ENCODE results near the gene DAZAP2.
A peak's percentile ranks its signal among the peaks of the same experiment; 100 is the strongest.

The DAZAP2 gene, protein sequence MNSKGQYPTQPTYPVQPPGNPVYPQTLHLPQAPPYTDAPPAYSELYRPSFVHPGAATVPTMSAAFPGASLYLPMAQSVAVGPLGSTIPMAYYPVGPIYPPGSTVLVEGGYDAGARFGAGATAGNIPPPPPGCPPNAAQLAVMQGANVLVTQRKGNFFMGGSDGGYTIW

GRCh38 chr12:51238510-51239334, at the start of gene DAZAP2:
Gene DAZAP2 (plus strand): TSS chr12:51238826. CDS start chr12:51238908, 82 bp downstream.
- peak; percentile 98 for DNase-seq

- no peak for DNase-seq
Measured at GRCh38 chr12:51189790-51190355, 48.8 kb upstream of the DAZAP2 start.

DNA sequence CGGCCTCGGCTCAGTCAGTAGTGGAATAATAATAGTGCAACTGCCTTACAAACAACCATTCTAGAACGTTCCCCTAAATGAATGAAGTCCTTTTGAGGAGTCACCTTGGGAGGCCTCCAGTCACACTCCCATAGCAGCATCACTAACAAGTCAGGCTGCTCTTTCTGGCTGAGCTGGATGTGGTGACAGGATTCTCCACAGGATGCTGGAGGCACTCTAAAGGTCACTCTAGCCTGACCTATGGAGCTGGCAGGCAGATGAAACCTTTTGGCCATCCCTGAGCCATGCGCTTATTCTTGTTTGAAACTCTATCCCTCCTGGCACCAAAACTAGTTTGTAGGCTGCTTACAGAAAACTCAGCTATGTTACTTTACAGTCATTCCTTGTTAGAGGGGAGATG, 47.8 kb upstream of the DAZAP2 start:
- no peak for DNase-seq

- no peak for DNase-seq
Measured at GRCh38 chr12:51191516-51192283, 46.9 kb upstream of the DAZAP2 start.

DNA sequence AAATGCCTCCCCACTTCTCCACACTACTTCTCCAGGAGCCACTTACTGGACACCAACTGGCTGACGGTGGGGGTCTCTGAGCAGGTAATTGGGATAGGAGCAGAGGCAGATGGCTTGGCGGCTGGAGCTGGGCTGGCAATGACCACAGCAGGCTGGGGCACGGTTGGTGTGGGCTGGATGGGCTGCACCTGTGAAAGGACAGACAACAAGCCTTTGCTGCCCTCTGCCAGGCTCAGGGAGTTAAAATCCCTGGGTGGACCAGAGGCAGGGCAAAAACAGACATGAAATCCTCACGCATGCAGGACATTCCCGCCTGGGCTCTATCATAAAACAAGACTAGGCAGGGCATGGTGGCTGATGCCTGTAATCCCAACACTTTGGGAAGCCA, 46.3 kb upstream of the DAZAP2 start:
- no peak for DNase-seq

DNA sequence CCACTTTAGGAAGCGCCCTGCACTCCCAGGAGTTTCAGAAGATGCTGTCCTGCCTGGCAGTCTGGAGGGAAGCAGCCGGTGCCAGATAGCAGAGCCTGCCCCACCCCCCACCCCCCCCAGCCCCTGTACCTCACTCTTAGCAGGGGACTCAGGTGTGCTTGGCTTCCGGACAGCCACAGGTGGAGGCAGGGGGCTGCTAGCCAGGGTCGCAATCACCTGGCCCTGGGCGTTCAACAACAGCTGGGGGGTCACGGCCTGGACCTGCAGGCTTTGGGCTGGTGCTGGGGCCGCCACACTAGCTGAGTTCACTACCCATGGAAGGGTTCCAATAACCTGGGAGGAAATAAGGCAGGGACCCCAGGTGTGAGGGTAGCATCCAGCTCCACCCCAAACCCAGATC, 42.8 kb upstream of the DAZAP2 start:
- no peak for DNase-seq

- no peak for DNase-seq
Measured at GRCh38 chr12:51196547-51196946, 42.1 kb upstream of the DAZAP2 start.

DNA sequence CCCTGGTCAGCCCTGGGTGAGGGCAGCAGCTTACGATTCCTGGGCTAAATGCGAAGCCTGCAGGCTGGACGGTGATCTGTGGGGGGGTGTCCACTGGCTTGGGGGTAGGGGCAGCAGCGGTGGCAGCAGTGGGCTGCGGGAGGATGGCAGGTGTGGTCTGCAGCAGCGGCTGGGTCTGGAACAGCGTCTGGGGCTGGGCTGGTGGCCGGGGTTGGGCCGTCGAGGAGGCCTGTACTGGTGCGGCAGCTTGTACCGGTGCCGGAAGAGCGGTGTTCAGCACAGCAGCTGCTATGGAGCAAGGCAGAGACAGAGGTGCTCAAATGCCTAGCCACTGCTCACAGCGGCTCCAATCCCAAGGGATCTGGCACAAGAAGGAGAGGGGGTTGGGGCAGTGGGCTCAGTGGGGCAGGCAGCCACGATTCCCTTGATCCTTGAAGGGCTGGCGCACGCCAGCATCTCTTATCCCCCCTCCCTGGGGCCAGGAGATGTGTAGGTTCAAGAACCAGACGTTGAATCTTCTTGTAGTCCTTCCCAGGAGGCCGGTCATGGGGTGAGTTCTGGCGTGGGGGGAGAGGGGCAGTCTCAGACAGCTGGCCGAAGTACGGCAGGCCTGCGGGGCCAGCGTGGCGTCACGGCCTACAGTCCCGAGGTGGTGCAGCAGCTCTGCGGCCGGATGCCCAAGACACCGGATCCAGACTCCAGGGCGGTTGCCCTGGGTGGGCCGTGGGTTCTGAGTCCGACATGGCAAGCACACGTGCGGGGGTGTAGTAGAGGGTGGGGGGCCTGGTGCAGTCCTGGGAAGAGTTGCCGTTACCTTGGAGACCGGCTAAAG, 40.7 kb upstream of the DAZAP2 start:
- DNase-seq, result no peak

GRCh38 chr12:51198568-51199365, 39.9 kb upstream of the DAZAP2 start:
- DNase-seq, result no peak

DNA sequence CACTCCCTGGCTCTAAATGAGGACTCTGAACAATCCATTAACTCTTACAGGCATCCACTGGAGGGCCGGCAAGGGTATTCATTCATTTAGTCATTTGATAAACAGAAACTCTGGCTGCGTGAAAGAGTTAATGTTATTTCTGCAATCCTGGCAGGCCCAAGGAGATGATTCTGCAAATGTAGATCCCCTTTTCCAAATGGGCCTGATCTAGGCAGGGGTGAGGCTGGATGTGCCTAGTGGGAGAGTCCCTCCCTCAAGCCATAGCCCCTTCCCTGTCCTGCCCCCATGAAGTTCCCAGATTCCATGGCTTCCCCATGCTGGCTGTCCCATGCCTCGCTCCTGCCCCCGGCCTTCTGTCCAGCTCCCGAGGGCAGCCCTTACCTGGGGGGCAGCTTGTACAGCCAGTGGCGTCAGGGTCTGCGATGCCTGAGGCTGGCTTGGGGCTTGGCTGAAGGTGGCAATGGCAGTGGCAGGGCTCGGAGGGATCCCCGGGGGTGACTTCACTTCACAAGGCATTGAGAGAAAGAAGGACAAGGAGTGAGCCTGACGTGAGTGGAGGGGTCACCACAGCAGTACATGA, 39.2 kb upstream of the DAZAP2 start:
- no peak for DNase-seq

DNA sequence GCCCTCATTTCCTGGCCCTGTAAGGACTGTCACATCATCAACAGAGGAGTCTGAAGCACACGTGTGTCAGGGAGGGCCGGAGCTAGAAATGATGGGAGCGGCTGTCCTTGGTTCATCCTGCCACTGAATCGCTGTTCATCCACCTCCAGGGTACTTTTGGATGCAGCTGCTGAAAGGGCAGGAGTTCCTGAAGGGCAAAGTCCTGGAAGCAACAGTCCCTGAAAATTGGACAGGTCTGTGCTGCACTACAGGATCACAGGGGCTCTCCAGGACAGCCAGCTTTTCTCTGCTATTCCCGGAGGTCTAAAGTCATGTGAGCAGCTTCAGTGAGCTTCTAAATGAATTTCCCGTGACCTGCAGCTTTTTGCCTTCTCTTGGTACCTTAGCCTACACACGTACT, 38.5 kb upstream of the DAZAP2 start:
- DNase-seq, result no peak

- no peak for DNase-seq
Measured at GRCh38 chr12:51200806-51201205, 37.8 kb upstream of the DAZAP2 start.

DNA sequence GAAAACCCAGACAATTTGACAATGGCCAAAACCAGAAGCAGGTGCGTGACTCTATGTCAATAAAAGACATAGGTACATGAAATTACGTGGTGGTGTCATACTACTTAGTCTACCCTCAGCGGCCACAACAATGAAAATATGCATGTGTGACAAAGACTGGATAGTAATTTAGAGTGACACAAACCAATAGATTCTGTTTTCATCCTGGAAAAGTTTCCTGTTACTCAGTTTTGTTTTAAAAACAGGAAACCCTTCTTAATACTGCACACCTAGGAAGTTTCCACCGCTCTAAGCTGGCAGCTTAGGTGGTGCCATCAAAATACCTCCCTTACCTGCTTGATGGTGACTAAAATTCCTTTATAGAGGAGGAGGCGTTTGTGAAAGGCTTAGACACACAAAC, 35.9 kb upstream of the DAZAP2 start:
- DNase-seq, result no peak

GRCh38 chr12:51205350-51205749, 33.3 kb upstream of the DAZAP2 start:
- no peak for DNase-seq

DNA sequence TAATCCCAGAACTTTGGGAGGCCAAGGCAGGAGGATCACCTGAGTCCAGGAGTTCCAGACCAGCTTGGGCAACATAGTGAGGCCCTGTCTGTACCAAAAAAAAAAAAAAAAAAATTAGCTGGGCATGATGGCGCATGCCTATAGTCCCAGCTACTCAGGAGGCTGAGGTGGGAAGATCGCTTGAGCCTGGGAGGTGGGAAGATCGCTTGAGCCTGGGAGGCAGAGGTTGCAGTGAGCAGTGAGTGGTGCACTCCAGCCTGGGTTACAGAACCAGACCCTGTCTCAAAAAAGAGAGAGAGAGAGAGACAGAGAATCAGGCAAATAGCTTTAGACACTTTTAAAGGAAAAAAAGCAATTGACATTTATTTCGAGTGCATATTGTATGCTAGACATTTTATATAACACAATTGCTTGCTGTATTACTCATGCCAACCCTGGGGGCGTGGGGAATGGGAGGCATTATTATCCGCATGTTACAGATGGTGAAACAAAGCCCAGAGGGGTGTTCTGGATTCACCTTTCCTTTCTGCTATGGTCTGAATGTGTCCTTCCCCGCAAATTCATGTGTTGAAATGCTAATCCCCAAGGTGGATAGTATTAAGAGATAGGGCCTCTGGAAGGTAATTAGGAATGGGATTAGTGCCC, 30.5 kb upstream of the DAZAP2 start:
- DNase-seq, result no peak

- DNase-seq, result no peak
Measured at GRCh38 chr12:51209259-51209658, 29.4 kb upstream of the DAZAP2 start.

DNA sequence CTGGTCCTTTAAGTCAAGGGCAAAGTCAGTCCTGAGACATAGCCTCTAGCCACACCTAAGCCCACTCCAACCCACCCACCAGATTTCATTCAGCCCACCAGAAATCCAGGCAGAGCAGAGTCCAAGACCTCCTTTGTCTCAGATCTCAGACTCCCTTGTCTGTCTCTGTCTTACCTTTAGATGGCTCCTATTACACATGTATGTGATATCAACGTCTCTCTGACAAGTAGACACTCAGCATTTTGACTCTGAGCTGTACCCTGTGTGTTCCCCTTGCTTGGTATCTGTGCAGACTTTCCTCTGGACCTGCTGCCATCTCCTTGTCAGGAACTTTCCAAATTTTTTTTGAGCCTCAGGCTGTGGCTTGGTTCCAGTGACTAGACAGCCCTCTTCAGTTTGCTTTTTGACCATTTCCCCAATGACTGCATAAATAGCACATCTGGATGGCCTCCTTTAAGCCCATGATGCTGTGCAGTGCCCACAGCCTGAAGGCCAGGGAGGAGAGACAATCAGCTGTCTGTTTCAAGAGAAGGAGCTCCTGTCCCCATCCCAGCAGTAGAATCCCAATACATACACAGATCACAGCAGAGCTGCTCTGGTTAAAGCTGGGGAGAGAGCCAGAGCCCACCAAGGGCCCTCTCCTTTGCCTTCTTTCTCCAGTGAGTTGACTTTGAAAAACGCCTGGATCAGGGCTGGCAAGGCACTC, 27.8 kb upstream of the DAZAP2 start:
- no peak for DNase-seq

GRCh38 chr12:51214895-51215294, 23.7 kb upstream of the DAZAP2 start:
- no peak for DNase-seq

- no peak for DNase-seq
Measured at GRCh38 chr12:51216642-51217041, 22.0 kb upstream of the DAZAP2 start.

Data from stimulated activated CD8-positive, alpha-beta memory T cell treated with anti-CD3 and anti-CD28 coated beads, Interleukin-4, amount 100 ng/mL, for 48 hours (primary cell).